NCI-H345 (cell line): ENCODE results near the gene ZNF774.
"Not testable (repeated sequence)": the region's sequence is repeated elsewhere in the genome, so short reads cannot be mapped to it uniquely, and the experiment has no call there.

Source experiments
- DNase-seq: peaks from one replicate; lab custom pipeline; 2025; lab: John Stamatoyannopoulos, UW

ZNF774 gene

DNA sequence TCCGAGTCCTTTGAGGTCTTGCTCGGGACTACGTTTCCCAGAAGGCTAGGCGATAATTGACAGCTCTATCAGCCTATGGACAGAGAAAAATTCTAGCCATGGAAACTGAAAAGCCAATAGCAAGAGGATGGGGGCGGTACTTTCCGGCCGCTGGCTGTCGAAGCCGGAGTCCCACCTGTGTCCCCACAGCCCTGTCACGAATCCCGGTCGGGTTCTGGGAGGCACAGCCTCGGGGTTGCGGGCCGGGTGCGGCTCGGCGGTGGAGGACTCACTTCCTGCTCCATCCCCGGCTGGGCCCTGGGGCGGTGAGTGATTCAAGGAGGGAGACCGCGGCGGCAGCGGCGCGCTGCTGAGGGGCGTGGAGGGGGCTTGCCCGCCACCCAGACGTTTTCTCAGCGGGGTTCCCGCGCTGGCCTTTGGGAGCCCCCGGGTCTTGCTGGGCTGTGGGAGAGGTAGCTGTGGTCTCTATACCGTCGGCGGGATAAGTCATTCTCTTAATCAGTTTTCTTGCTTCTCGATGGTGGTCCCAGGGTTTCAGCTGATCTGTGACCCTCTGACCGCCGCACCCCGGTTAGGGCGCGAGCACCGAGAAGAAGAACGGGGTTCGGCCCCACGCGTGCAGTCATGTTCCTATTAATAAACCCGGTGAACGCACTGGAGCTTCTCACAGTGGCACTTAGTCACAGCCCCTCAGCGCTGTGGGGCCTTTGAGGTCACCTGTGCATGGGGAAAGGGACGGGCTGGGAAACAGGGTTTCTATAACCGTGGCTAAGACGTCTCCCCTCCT, at the start of gene ZNF774:
Gene ZNF774, plus strand, starts transcription at position 178 of the 787 bp plus-strand sequence. CDS start 2,377 bp downstream, outside the sequence.
- peak; percentile 96 for DNase-seq

DNA sequence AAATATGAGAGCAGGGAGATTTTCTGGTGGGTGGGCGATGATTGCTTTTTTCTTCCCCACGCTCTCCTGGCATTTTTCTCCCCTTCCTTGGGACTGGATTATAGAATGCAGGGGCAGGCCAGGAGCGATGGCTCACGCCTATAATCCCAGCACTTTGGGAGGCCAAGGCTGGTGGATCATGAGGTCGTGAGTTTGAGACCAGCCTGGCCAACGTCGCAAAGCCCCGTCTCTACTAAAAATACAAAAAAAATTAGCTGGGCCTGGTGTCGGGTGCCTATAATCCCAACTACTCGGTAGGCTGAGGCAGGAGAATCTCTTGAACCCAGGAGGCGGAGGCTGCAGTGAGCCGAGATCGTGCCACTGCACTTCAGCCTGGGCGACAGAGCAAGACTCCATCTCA, 46.7 kb upstream of the ZNF774 start:
- DNase-seq = not testable (repeated sequence)

DNA sequence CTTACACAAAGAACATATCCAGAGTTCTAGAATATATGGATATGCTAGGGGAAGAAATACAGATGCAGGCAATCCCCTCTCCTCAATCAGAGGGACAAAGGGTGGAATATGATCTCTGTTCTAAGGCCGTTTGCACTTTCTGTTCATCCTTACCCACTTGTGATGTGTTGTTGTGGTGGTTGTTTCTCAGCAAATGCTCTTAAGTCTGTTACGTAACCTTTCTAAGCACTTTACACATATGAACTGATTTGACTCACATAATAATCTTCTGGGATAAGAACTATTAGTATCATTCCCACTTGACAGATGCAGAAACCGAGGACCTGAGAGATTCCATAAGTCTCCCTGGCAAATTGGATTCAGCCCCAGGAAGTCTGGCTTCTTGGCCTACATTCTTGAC, 46.2 kb upstream of the ZNF774 start:
- DNase-seq = no peak

DNA sequence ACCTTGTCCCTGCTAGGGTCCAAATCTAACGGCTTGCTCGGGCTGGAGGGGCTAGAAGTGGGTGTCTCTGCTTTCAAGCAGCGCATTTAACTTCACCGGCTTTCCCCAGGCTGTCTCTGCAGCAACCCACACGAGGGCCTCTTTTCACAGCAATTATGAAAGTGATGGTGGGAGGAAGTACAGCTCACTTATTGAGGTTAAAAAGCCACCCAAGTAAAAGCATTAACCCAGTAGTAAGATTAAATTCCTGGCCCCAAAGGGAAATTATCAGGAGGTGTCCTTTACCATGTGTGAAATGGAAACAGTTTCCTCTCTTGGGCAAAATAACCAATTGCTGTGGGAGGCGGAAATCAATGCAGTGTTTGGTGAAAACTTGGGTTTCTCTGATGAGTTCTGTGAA, 45.5 kb upstream of the ZNF774 start:
- DNase-seq = no peak

DNA sequence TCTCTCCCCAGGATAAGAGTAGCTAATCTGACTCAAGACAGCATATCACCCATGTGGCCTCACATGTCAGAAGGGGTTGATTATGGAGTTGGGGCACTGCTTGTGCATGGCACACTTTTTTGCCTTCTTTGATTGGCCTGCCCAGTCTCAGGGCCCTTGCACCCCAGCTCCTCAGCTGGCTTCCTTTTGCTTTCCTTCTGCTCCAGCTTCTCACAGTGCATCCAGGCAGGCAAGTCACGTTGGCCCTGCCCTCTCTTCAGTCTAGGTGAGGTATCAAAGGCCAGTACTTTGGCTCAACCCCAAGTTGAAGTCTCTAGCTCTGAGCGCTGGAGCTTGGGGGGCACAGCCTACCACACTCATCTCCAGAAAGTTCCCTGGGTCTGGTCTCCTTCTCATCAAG, 44.4 kb upstream of the ZNF774 start:
- DNase-seq = no peak

DNA sequence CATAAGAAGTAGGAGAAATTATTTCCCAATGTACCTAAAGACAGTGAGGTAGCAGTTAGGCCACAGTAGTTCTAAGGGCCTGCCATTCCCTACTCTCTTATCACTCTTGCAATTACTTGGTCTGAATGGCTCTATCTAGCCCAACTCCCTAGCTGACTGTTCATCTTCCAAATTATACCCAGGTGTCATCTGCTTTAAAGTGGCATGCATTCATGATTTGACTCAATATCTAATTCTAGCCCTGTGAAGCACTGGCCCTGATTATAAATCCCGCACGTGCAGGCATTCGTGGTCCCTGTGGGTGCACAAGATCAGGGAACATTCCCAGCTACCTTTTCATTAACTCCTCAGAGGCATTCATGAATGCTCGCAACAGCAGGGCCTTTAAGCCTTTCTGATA, 43.1 kb upstream of the ZNF774 start:
- DNase-seq = no peak

DNA sequence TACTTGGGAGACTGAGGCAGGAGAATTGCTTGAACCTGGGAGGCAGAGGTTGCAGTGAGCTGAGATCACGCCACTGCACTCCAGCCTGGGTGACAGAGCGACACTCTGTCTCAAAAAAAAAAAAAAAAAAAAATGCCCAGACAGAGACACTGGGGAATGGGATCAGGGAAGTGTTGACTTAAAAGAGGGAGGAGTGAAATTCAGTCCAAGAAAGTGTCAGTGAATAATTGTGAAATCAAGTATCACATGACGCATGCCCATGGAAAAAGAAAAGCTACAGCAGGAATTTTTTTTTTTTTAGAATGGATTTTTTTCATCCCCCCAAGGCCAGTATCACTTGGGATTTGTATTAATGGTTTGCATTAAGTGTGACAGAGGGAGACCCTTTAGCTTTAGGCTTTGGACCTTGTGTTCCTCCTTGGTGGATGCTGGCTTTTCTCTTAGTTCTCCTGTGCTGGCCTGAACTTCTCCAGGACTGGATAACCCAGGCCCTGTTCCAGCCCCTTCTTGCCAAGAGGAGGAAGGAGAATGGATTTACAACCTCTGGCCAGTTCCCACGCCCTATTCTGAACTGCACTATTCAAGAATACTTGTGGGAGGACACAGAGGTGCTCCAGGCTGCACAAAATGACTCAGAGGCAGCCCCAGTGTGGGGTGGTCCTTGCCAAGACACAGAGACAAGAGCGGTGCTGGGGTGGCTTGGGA, 36.7 kb upstream of the ZNF774 start:
- no peak for DNase-seq

DNA sequence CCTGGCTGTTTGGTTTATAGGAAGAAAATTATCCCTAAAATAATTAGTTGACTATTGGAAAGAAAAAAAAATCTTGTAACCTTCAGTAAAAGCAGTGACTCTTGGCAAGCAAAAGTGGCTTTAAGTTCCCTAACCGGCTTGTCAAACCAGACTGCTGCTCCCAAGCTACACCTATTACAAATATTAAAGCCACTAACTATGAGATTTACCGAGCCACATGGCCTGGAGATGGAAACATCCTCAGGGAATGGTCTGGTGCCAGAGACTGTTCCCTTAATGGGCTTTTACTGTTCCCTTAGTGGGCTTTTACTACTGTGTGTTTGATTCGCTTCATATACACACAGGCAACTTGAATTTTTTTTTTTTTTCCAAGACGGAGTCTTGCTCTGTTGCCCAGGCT, 35.9 kb upstream of the ZNF774 start:
- DNase-seq = no peak

DNA sequence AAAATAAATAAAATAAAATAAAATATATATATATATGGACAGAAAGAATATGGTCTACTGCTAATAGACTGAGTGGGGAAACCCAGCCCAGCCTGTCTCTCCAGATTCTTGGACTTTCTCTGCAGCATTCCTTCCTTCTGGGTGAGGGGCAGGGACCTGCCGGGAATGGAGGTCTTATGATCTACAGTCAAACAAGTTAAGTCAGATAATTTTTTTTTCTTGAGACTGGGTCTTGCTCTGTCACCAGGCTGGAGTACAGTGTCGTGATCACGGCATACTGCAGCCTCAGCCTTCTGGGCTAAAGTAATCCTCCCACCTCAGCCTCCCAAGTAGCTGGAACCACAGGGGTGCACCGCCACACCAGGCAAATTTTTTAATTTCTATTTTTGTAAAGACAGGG, 33.5 kb upstream of the ZNF774 start:
- no peak for DNase-seq

DNA sequence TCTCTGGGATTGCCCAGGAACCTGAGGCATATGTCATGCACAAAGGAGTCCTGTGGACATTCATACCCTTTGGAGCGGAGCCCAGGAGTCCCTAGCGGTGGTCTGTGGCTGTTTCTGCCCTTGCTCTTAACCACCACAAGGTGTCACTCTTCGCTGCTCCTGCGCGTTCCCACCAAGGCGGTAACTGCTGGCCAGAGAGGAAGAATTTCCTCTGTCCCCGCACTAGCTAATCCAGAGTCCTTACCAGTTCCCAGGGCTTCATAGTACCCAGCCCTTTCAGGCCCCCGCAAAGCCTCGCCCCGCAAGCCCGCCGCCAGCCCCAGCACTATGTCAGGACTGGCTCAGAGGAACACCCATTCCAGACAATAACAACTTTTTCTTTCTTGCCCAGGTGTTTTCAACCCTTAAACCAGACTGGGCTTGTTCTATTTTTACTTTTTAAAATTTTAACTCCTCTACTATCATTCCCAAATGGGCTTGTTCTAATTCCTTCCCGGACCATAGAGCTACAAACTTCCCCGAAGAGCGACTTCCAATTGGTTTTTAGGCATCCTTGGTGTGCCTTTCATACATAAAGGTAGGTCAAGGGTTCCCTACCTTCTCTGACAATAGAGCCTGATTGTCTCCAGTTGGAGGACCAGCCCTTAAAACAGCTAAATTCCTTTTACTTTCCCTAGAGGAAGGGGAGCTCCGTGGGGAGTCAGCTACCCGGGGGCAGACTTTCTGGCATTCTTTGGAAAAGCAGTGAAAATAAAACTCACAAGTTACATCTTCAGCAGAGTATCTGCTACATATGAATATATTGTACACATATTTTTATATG, 31.8 kb upstream of the ZNF774 start:
- DNase-seq = peak; percentile 72

DNA sequence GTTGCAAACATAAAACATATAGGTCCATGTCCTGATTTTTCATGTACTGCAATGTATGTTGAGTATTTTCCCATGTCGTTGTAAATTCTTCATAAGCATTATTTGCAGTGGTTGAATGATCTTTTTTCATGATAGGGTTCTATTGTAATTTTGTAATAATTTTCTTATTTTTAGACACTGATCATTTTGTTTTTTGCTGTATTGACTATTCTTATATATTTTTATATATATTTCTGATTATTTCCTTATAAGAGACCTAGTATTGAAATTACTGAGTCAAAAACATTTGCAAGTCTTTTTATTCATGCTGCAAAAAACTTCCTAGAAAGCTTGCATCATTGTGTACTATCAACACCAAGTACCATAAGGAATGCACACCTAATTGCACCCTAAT, 31.2 kb upstream of the ZNF774 start:
- no peak for DNase-seq

DNA sequence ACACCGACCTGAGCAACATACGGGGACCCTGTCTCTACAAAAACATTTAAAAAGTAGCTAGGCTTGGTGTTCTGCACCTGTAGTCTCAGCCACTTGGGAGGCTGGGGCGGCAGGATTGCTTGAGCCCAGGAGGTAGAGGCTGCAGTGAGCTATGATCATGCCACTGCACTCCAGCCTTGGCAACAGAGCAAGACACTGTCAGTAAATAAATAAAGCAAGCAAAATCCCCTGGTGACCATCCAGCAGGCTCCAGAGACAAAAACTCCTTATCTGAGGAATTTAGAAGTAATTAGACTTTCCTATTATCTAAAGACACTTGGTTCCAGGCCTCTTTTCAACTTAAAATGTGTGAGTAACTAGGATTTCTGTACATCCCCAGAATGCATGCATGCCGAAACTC, 29.5 kb upstream of the ZNF774 start:
- DNase-seq = no peak

DNA sequence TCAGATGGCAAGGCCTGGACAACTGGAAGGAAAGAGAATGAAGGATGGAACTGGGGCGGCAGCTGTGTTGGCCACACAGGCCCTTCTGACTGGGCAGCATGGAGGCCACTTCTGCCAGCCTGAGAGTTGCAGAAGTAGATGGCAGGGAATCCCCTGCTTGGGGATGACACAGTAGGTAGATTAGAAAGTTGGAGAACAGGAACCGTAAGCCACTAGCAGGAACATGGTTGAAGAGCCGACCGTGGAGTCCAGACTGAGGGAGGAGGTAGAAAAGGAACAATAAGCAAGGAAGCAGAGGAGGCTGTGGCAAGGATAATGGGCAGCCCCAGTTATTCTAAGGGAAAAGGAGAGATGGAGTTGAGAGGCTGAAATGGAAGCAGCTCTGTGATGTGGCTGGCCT, 26.4 kb upstream of the ZNF774 start:
- DNase-seq = no peak

DNA sequence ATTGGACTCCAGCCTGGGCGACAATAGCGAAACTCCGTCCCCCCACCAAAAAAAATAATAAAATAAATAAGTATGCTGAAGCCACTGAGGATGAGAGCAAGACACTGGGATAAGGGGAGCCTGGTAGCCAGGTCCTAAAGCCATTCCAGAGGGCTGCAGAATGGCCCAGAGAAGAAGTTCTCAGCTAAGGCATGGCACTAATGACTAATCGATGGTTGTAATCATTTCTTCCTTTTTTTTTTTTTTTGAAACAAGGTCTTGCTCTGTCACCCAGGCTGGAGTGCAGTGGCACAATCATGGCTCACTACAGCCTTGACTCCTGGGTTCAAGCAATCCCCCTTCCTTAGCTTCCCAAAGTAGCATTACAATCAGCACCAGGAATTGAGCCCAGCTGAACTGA, 25.6 kb upstream of the ZNF774 start:
- DNase-seq = no peak

DNA sequence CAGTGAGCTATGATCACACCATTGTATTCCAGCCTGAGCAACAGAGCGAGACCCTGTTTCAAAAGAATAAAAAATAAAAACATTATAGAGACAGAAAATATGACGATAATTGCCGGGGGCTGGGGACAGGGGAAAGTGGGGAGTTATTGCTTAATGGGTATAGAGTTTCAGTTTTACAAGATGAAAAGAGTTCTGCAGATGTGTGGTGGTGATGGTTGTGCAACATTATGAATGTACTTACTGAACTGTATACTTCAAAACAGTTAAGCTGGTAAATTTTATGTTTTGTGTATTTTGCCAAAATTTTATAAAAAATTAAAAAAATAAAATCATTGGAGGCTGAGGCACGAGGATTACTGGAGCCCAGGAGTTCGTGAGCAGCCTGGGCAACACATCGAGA, 24.8 kb upstream of the ZNF774 start:
- DNase-seq = no peak

DNA sequence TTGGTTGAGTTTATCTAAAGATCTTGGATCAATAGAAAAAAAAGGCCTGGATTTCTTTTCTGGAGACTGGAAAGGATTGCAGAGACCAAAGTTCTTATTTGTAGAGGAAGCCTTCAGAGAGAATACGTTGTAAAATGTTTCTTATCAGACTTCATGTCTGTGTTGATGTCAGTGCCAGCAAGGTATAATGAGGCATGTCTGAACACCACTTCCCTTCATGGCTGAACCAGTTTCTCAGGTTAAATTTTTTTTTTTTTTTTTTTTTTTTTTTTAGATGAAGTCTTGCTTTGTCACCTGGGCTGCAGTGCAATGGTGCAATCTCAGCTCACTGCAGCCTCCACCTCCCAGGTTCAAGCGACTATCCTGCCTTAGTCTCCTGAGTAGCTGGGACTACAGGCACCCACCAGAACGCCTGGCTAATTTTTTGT, 17.8 kb upstream of the ZNF774 start:
- no peak for DNase-seq

DNA sequence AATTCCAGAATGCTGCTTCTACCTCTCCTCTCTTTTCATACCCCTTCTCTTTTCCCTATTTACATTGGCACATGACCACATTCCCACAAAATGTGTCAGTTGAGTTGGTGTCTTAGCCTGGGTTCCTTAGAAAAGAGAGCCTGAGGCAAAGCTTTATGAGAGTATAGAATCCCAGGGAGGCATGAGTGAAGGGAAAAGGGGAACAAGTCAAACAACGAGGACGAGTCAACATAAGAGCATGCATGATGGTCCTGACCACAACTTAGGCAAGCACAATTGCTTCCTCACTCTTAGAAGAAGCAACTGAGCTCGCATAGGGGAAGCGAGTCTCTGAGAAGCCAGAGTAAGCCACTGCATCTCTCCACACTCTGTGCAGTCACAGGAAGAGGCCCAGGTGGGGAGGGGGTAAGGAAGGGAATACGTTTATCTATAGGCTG, 15.4 kb upstream of the ZNF774 start:
- DNase-seq = no peak

DNA sequence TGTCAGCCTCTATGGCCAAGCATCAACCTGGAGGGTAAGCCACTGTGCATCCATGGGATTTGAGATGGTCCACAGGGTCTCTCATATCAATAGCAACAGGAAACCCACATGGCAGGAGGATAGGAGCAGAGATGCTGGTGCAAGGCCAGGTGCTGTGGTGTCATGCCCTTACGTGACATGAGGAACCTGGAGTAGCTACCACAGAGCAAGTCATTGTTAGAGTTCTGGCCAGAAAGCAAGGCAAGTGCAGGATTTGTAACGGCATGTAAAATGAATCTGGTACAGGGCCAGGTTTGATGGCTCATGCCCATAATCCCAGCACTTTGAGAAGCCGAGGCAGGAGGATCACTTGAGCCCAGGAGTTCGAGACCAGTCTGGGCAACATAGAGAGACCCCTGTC, 14.8 kb upstream of the ZNF774 start:
- no peak for DNase-seq

DNA sequence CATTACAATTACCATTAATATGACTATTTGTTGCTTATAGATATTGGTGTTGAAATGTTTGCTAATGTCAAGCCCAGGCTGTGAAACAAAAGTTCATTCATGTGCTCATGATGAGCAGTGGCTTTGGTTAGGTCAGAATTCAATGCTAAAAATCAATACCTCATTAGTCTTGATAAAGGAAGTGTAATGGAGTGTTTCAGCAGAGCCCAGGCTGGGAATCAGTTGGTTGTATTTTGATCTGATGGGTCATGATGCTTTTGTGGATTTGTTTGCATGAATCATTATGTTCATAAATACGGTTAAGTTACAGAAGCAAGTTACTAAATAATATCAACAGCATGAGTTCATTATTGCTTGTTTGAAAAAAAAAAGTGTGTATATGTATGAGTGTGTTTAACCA, 13.6 kb upstream of the ZNF774 start:
- DNase-seq = no peak

DNA sequence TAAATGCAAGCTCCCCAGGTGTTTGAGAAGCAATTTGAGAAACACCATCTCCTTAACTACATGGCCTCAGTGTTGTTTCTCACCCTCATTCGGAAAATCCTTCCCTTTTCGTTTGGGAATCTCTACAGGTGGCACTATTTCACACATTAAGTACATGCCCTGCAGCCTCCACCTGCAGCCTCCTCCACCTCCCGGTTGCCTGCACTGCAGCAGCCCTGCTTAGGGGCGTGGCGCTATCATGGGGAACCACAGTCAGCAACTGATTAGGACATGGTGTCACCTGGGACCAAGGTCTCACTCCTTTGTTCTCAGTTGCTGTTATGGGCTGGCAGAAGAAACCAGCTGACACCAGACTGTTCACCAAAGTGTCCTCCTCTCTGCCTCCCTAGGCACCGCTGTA, 11.7 kb upstream of the ZNF774 start:
- peak; percentile 1 for DNase-seq

DNA sequence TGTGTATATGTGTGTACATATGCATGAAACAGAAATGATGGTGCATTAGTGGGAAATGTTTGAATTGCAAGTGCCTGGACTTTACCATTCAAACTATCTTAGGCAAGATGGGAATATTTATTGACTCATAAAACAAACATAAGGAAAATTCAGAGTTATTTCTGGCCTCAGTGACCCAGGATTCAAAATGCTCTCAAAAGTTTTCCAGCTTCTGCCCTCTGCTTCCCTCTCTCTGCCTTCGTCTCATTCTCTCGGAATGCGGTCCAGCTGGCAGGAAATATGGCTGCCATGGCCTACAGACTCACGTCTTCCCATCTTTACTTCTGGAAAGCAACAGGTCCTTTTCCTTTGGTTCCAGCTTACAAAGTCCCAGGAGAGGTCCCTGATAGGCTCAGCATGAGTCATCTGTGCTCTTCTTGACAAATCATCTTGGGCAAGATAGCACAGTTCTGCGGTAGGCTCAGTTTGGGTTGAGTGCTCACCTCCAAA, 8.7 kb upstream of the ZNF774 start:
- DNase-seq = no peak

DNA sequence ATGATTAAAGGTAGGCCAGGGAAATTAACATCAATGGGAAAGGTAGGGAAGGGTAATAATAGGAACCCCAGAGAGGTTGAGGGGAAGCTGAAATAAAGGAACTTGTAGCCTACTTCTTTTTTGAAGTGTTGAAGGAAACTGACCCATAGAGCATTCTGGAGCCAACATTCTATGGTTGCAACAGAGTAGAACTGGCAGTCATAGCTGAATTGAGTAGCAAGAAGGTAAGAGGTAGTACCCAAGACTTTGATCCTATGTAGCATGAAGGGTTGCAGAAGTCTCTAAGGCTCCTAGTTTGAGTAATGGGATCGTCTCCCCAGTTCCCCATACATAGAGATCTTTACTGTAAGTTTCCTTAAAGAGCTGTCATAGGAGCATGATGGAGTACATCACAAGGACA, 7.4 kb upstream of the ZNF774 start:
- DNase-seq = no peak

DNA sequence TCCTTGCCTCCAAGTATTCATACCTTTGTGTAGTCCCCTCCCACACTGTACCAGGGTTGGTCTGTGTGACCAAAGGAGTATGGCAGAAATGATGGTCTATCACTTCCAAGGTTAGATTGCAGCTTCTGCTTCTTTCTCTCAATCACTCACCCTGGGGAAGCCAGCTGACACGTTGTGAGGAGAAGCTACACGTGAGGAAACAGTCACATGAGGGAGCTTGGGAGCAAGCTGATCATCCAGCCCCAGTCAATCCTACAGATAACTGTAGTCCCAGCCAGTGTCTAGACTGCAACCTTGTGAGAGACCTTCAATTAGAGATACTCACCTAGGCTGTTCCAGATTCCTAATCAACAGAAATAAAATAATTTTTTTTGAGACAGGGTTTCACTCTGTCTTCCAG, 6.2 kb upstream of the ZNF774 start:
- no peak for DNase-seq
